Measurements from ENCODE around the gene FAM234A.
"Not testable (repeated sequence)": the region's sequence is repeated elsewhere in the genome, so short reads cannot be mapped to it uniquely, and the experiment has no call there.

The FAM234A gene

GRCh38 chr16:265002-265529, 30.4 kb downstream of the FAM234A start:
- DNase-seq (ENCODE audit: low spot score), result no peak

DNA sequence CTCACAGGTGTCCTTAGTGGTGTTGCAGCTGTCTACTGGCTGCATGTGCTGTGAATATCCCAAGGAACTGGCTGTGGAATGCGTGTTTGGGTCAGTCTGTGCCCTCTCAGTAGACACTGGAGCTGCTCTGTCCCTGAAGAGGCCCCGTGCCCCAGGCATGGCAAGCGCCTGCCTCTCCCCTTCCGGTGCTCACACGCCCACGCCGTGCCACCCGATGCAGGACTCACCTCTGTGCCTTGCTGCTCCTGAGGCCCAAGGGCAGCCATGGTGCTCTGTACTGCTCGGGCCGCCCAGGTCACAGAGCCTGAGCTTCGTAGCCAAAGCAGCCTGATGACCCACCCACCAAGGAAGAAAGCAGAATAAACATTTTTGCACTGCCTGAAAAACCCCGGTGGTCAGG, 31.1 kb downstream of the FAM234A start:
- DNase-seq (ENCODE audit: low spot score), result no peak

- DNase-seq (ENCODE audit: low spot score), result no peak
These were observed 31.9 kb downstream of the FAM234A start for GRCh38 chr16:266258-267164.

DNA sequence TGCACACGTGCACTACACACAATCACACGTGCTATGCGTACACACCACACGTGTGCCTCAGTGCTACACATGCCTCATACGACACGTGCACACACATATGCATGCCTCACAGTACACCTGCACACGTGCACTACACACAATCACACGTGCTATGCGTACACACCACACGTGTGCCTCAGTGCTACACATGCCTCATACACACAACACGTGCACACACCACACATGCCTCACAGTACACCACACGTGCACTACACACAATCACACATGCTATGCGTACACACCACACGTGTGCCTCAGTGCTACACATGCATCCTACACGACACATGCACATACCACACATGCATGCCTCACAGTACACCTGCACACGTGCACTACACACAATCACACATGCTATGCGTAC, 32.9 kb downstream of the FAM234A start:
- DNase-seq (ENCODE audit: low spot score), result not testable (repeated sequence)

- no peak for DNase-seq (ENCODE audit: low spot score)
These were observed 33.8 kb downstream of the FAM234A start for GRCh38 chr16:268141-269053.

GRCh38 chr16:269061-269796, 34.6 kb downstream of the FAM234A start:
- DNase-seq (ENCODE audit: low spot score), result no peak

- no peak for DNase-seq (ENCODE audit: low spot score)
These were observed 36.0 kb downstream of the FAM234A start for GRCh38 chr16:270381-271255.

DNA sequence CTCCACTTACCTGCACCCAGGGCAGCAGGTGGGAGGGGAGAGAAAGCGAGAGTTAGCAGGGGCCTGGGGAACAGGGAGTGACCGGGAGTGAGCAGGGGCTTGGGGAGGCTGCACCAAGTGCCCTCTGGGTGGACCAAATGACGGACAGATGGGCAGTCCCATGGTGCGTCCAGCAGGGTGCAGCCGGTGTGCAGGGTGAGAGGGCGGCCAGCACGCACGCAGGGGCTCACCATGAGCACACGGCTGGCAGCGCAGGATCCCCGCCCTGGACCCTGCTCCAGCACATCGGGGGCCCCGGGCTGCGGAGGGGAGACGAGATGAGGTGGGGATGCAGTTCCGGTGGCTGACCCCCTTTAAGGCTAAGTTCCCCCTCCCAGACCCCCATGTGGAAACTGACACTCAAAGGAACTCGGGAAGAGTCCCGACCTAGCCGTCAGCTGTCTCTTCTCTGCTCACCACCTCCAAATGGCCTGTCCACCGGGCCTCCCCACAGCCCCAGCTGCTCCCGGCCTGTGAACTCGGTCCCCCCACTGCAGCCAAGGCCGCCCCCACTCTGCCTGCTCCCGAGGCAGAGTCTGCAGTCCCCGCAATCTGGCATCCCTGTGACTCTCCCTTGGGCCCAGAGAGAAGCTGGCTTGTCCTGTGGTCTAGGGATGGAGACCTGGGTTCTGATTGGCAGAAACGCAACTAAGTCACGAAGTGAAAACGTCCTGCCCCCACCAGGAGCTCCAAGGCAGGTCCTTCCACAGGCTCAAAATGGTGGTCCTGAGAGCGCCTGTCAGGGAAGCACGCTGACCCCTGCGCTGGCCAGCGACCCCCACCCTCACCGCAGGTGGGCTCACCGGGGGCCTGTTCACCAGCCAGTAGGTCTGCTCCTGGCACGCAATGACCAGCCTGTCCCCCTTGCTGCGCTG, 38.3 kb downstream of the FAM234A start:
- no peak for DNase-seq (ENCODE audit: low spot score)

GRCh38 chr16:273547-274421, 39.2 kb downstream of the FAM234A start:
- no peak for DNase-seq (ENCODE audit: low spot score)

DNA sequence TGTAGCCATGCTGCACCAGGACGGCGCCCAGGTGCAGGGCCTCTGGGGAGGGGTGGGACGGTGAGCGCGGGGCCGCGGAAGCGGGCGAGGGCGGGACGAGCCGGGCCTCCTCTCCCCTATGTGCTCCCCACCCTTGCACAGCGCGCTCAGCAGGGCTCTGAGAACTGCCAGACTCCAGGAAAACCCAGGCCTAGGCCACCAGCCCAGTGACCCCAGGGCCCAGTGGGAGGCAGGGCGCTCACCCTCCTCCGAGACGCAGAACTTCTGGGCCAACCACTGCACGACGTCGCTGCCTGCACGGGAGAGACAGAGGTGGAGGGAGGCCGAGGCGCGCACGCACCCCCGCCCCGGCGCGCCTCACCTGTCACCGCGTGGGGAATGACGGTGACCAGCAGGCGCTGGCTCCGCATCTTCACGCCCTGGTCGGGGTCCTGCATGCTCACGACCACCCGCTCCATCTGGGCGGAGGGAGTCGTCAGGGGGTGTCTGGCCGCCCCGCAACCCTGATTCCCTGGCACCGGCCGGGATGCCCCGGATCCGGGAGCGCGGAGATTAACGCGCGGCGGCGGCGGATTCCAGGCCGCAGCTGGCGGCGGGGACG, 40.5 kb downstream of the FAM234A start:
- no peak for DNase-seq (ENCODE audit: low spot score)

- DNase-seq (ENCODE audit: low spot score), result no peak
These were observed 41.2 kb downstream of the FAM234A start, which contains the start of gene RGS11 for GRCh38 chr16:275786-276232. Gene RGS11 (minus strand): TSS chr16:275944. CDS start chr16:275911, 33 bp downstream.

DNA sequence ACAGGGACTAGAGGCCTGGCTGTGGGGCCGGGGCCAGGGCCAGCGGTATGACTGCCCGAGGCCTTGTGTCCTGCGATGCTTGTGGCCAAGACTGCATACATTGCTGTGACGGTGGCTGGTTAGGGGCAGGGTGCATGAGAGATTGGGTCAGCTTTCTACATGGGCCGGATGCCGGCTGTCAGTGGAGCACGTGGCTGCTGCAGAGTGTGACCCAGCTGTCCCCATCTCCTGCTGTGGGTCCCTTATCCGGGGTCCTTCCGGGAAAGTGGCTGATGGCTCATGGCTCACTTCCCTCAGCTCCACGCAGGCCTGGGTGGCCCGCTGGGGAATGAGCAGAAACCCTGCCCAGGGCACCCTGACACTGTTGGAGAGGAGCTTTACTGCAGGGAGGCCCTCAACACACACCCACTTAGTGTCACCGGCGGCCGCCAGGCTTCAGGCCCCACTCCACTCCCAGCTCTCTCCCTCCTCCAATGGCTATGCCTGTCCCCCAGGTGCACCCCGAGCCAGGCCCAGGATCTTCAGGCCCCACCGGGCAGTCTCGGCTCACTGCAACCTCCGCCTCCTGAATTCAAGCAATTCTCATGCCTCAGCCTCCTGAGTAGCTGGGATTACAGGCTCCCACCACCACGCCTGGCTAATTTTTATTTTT, 41.9 kb downstream of the FAM234A start:
- no peak for DNase-seq (ENCODE audit: low spot score)

- DNase-seq (ENCODE audit: low spot score), result peak; percentile 89
These were observed 44.3 kb downstream of the FAM234A start for GRCh38 chr16:278863-279366.

GRCh38 chr16:279531-279930, 44.9 kb downstream of the FAM234A start:
- no peak for DNase-seq (ENCODE audit: low spot score)

DNA sequence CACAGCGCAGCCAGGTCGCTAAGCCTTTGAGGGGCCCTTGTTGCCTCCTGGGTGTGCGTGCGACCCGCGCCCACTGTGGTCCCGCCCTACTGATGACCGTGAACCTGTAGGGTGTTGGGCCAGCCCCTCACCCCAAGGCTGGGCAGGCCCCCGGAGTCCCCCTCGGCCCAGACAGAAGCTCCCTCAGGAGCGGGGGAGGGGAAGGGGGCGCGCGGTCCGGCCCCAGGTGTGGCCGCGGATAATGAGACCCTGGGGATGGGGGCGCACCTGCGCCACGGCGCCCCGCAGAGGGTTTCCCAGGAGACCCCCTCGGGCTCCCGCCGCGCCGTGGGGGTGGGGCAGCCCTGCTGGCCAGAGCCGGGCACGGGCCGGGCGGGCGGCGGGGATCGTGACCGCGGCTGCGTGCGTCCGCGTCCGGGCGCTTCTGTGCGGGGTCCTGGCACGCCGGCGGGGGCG, 45.4 kb downstream of the FAM234A start:
- DNase-seq (ENCODE audit: low spot score), result no peak

GRCh38 chr16:280552-280951, 45.9 kb downstream of the FAM234A start, which contains the start of gene ARHGDIG:
Gene ARHGDIG (plus strand): TSS chr16:280591. CDS start chr16:280681, 90 bp downstream.
- no peak for DNase-seq (ENCODE audit: low spot score)

GRCh38 chr16:280991-281659, 46.5 kb downstream of the FAM234A start:
- DNase-seq (ENCODE audit: low spot score), result no peak
